Transverse colon (tissue), 3 donors: ENCODE results near the gene ATP1A2.

Experiments
- POLR2A ChIP-seq: fragments of 450-650 bp; IDR thresholded peaks from one replicate; pipeline ENCODE4 v1.6.1; 2016; ENCODE audit warnings: antibody characterized with exemption, mild to moderate bottlenecking, moderate library complexity
- TF ChIP-seq, protein P1 (sequence below), 5 experiments: fragments of 200-600 bp in 3 of 5; fragments of 450-650 bp in 2 of 5; sonication (generic) in 3 of 5; IDR thresholded peaks; 1 replicate in 2 of 5; 2 replicates in 3 of 5; pipeline ENCODE4 v1.5.1; 2016 to 2017; ENCODE audit warnings: antibody characterized with exemption in 5 of 5, inconsistent platforms in 3 of 5, mild to moderate bottlenecking in 2 of 5, moderate library complexity in 1 of 5

- TF ChIP-seq, protein P1, sequence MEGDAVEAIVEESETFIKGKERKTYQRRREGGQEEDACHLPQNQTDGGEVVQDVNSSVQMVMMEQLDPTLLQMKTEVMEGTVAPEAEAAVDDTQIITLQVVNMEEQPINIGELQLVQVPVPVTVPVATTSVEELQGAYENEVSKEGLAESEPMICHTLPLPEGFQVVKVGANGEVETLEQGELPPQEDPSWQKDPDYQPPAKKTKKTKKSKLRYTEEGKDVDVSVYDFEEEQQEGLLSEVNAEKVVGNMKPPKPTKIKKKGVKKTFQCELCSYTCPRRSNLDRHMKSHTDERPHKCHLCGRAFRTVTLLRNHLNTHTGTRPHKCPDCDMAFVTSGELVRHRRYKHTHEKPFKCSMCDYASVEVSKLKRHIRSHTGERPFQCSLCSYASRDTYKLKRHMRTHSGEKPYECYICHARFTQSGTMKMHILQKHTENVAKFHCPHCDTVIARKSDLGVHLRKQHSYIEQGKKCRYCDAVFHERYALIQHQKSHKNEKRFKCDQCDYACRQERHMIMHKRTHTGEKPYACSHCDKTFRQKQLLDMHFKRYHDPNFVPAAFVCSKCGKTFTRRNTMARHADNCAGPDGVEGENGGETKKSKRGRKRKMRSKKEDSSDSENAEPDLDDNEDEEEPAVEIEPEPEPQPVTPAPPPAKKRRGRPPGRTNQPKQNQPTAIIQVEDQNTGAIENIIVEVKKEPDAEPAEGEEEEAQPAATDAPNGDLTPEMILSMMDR (IDR thresholded peaks at IDR 0.05) = no peak
- no peak for TF ChIP-seq POLR2A
Measured at GRCh38 chr1:160096274-160097116, 19.1 kb upstream of the ATP1A2 start.
